RKO (cell line): ENCODE measurements around the gene SHFL.

Experiments used
- DNase-seq: peaks from one replicate; pipeline ENCODE4 v3.0.0-alpha.2; 2016; ENCODE audit warnings: low spot score

Gene SHFL

GRCh38 chr19:10134040-10134439, 47.9 kb downstream of the SHFL start:
- no peak for DNase-seq

GRCh38 chr19:10135551-10136334, 49.6 kb downstream of the SHFL start:
- no peak for DNase-seq

GRCh38 chr19:10136936-10137335, 50.8 kb downstream of the SHFL start:
- no peak for DNase-seq

GRCh38 chr19:10137751-10138682, 51.9 kb downstream of the SHFL start:
- DNase-seq, result no peak

GRCh38 chr19:10138879-10139795, 53.0 kb downstream of the SHFL start:
- DNase-seq, result no peak

GRCh38 chr19:10139952-10140351, 53.8 kb downstream of the SHFL start:
- no peak for DNase-seq

- DNase-seq, result no peak
Observed at GRCh38 chr19:10141479-10141878, 55.4 kb downstream of the SHFL start.

- no peak for DNase-seq
Observed at GRCh38 chr19:10141973-10142372, 55.9 kb downstream of the SHFL start.
